Measurements from ENCODE around the gene CDC42EP1. TPM values are rescaled to one million over a fixed set of nuclear protein-coding genes. Genes with fewer than 3 reads are reported as not detected.
A peak's percentile ranks its signal among the peaks of the same experiment; 100 is the strongest.

Gene CDC42EP1
- polyA plus RNA-seq, 3 donors, result 5.9 to 13.2 (median 8.5) TPM

- Histone ChIP-seq H3K9me3 (replicated peaks in 1 of 2; ENCODE audit: control insufficient read depth in 1 of 2, insufficient read depth in 1 of 2, low read length in 2 of 2) (no peaks in the 10 kb centered on the region), H3K4me1 (ENCODE audit: control insufficient read depth in 1 of 2, insufficient read depth in 2 of 2, low read length in 2 of 2) (peaks cover 4% of the 10 kb centered on the region in 2 donors), H3K27ac (ENCODE audit: low read depth in 1 of 2, low read length in 2 of 2) (no peak overlapping the region), H3K9ac (ENCODE audit: insufficient read depth, low read length, poor library complexity, severe bottlenecking) (no peak overlapping the region), H2AFZ (ENCODE audit: insufficient read depth, low read depth, low read length, poor library complexity, severe bottlenecking) (no peak overlapping the region), H3K36me3 (replicated peaks in 1 of 2; ENCODE audit: control insufficient read depth in 1 of 2, insufficient read depth in 2 of 2, low read length in 2 of 2) (no peaks in the 10 kb centered on the region), H3K4me2 (replicated peaks; ENCODE audit: extremely low read depth, low read length, poor library complexity, severe bottlenecking) (no peak overlapping the region), H3K4me3 (replicated peaks in 1 of 3; ENCODE audit: low read depth in 2 of 3, low read length in 3 of 3) (no peak overlapping the region), H3K79me2 (ENCODE audit: insufficient read depth, low read length) (no peaks in the 10 kb centered on the region), H3K27me3 (ENCODE audit: control insufficient read depth in 2 of 2, insufficient read depth in 2 of 2, low read length in 2 of 2) (no peaks in the 10 kb centered on the region), H4K20me1 (ENCODE audit: insufficient read depth, low read length) (no peaks in the 10 kb centered on the region)
- H3K27me3 Mint-ChIP-seq (ENCODE audit: low read depth in 3 of 3), result peaks cover 3 to 9% (median 8%) of the 10 kb centered on the region in 3 donors
- no peak overlapping the region for H3K27ac Mint-ChIP-seq
- peaks cover 15% of the 10 kb centered on the region for H3K4me1 Mint-ChIP-seq
- DNase-seq, result no peak
- no peaks in the 10 kb centered on the region for H3K36me3 Mint-ChIP-seq
- 91% methylated on average over 3 of the region's 4 CpGs for WGBS (ENCODE audit: insufficient coverage)
- no peaks in the 10 kb centered on the region for H3K9me3 Mint-ChIP-seq
- intact Hi-C loops (cut with micrococcal nuclease), result loop anchor here in 1 of 2 donors (5.0 kb wide), 1 partner anchor 37 kb away; the partner anchor contains the start of gene CDC42EP1
- no peak overlapping the region for H3K4me3 Mint-ChIP-seq
- no peak for TF ChIP-seq CTCF (IDR thresholded peaks at IDR 0.05)
Observed at GRCh38 chr22:37599153-37599552, 38.9 kb downstream of the CDC42EP1 start.

GRCh38 chr22:37601203-37601539 is 40.9 kb downstream of the CDC42EP1 start:
- Histone ChIP-seq H3K36me3 (replicated peaks in 1 of 2; ENCODE audit: control insufficient read depth in 1 of 2, insufficient read depth in 2 of 2, low read length in 2 of 2) (no peaks in the 10 kb centered on the region), H2AFZ (ENCODE audit: insufficient read depth, low read depth, low read length, poor library complexity, severe bottlenecking) (no peak overlapping the region), H3K79me2 (ENCODE audit: insufficient read depth, low read length) (no peaks in the 10 kb centered on the region), H3K4me3 (replicated peaks in 1 of 3; ENCODE audit: low read depth in 2 of 3, low read length in 3 of 3) (no peak overlapping the region), H3K27ac (ENCODE audit: low read depth in 1 of 2, low read length in 2 of 2) (no peak overlapping the region), H3K27me3 (ENCODE audit: control insufficient read depth in 2 of 2, insufficient read depth in 2 of 2, low read length in 2 of 2) (no peaks in the 10 kb centered on the region), H3K4me2 (replicated peaks; ENCODE audit: extremely low read depth, low read length, poor library complexity, severe bottlenecking) (no peak overlapping the region), H3K4me1 (ENCODE audit: control insufficient read depth in 1 of 2, insufficient read depth in 2 of 2, low read length in 2 of 2) (peaks cover 4% of the 10 kb centered on the region in 2 donors), H3K9me3 (replicated peaks in 1 of 2; ENCODE audit: control insufficient read depth in 1 of 2, insufficient read depth in 1 of 2, low read length in 2 of 2) (no peaks in the 10 kb centered on the region), H3K9ac (ENCODE audit: insufficient read depth, low read length, poor library complexity, severe bottlenecking) (no peak overlapping the region), H4K20me1 (ENCODE audit: insufficient read depth, low read length) (no peaks in the 10 kb centered on the region)
- peaks cover 23% of the 10 kb centered on the region for H3K4me1 Mint-ChIP-seq
- H3K9me3 Mint-ChIP-seq, result no peaks in the 10 kb centered on the region
- H3K36me3 Mint-ChIP-seq, result no peaks in the 10 kb centered on the region
- intact Hi-C loops (cut with micrococcal nuclease), result no loop called here
- no peak overlapping the region for H3K4me3 Mint-ChIP-seq
- no peak for TF ChIP-seq CTCF (IDR thresholded peaks at IDR 0.05)
- peak overlapping the region in 1 of 7 donors; percentile 85 for H3K27ac Mint-ChIP-seq
- no CpG with 5 or more reads among the region's 4 CpGs for WGBS (ENCODE audit: insufficient coverage)
- peaks cover 7 to 14% (median 11%) of the 10 kb centered on the region in 3 donors for H3K27me3 Mint-ChIP-seq (ENCODE audit: low read depth in 3 of 3)
- DNase-seq, result no peak

Data from CD14-positive monocyte (primary cell).